NCI-H1092 treated with DMSO at 0.1 percent for 48 hours (cell line): ENCODE data around the gene TSPAN9.

Experiments
- DNase-seq: peaks from one replicate; lab custom pipeline; 2025; lab: John Stamatoyannopoulos, UW

Gene TSPAN9

DNA sequence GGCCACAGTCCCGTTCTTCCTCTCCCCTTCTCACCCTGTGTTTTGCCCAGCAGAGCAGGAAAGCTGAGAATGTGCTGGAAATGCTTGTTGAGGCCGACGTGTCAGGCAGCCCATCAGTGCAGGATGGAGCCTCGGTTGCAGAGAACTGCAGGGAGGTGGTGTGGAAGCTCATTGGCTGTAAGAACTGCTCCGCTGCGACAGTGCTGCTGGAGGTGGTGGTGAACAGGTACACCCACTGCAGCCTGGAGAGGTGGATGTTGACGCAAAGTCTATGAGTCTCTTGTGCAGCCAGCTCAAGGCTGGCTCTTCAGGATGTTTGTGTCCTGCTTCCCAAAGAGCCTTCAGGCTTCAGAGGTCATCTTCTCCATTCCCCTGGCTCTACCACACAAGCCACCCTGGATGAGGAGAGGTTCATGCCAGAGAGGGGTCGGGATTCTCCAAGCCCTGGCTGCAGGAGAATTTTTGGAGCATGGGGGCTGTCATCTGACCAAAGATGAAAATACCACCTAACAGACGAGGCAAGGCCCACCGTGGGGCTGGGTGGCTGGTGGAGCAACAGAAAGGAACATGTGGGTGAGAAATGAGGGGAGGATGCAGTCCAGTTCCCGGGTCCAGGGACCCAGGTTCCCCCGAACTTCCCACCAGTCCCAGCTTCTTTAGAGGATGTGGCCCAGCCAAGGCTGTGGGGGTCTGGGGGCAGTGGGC is 239.7 kb downstream of the TSPAN9 start:
- DNase-seq = no peak

- no peak for DNase-seq
Observed at GRCh38 chr12:3317481-3317815, 240.3 kb downstream of the TSPAN9 start.

GRCh38 chr12:3317841-3318501 is 240.8 kb downstream of the TSPAN9 start:
- no peak for DNase-seq

DNA sequence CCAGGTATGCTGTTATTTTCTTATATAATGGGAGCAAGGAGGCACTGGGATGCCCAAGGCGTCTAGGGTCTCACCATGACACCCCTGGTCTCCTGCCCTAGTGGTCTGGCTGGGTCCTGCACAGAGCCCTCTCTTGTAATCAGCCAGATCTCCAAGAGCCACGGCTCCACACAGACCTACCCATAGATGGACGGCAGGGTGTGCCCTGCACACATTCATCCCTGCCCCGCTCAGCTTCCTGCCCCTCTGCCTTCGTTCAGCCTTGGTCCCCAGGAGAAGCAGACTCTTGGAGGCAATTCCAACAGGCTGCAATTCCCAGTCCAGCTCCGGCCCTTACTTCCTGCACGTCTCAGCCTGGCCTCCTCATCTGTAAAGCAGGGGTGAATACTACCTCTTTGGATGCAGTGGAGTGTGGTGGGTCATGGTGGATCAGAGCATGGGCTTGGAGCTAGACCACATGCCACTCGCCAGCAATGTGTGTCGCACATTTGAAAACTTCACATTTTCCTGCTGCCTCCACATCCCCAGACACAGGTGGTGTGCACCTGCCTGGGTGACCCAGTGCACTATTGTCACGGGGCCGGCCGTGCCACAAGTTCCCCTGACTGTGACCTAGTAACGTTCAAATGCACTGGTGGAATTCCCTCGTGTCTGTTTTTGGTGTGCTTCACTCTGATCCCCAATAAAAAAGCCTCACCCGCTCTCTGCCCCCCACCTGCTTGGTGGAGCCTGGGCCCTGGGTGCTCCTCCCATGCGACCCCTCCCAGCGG is 242.7 kb downstream of the TSPAN9 start:
- no peak for DNase-seq

DNA sequence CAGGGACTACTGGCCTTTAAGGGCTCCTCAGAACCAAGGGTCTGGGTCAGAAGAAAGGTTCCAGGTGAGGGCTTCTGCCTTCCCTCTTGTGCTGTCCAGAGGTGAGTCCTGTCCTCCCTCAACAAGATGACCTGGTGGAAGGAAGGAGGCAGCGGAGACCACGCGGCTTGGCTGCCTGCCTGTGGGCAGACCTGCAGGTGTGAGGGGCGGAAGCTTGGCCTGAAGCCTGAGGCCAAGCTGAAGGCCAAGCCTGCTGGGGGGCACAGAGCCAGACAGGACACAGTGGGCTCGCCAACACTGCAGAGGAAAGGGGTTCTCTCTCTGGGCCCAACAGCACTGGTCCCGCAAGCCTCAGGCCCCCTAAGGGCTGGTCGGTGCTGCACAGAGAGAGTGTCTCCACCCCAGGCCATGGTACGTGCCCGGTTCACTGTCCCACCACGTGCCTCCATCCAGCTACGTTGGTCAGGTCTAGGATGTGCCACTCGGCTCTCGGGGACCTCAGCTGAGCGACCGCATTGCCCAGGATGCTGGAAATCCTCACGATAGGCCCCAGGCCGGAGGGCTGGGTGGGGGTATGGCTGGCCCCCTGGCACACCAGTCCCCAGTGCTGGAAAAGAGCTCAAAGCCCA is 243.8 kb downstream of the TSPAN9 start:
- DNase-seq = peak; percentile 32

- no peak for DNase-seq
Observed at GRCh38 chr12:3321881-3322280, 244.7 kb downstream of the TSPAN9 start.

- DNase-seq = no peak
Observed at GRCh38 chr12:3323002-3323685, 246.0 kb downstream of the TSPAN9 start.

DNA sequence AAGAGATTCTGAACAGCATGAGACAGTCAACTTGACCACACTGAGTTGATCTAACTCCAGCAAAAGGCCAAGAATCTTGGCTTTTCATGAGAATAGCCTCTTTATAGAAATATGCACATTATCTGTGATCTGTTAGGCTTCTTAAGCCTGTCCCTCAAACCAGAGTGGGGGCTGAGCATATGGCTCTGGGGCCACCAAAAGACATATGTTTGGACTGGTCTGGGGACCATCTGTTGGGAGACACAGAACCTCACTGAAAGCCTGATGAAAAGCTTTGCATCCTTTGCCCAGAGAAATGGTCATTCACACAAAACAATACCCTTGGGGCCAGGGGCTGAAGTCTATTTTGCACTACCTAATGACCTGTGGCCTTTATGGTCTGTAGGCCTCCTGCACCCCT is 248.6 kb downstream of the TSPAN9 start:
- DNase-seq = no peak

DNA sequence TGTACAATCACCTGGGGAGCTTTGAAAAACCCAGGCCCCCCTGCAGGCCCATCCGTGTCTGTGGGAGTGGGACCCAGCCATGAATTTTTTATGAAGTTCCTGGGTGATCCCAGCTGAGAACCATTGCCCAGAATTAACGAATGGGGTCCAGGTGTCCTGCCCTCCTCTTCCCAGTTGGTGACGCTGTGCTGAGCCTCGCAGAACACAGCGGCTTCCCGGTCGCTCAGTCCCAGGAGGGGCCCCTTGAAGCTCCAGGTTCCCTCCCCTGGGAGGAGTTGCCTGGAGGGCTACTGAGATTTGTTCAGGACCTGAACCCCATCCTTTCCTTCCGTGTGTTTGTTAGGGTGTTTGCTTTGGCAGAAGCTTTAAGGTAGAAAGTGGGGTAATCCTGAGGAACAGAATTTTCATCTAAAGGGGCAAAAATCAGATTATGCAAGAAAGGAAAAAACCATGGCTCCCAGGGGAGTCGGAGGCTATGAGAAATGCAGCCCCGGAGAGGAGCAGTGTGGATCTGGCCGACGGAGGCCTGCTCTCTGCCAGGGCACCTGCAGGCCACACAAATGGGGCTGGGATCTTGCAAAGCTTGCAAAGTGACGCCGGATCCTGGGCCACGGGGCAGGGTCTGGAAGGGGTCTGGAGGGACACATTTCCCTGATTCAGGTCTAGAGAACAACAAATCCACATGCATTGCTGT is 249.1 kb downstream of the TSPAN9 start:
- no peak for DNase-seq

DNA sequence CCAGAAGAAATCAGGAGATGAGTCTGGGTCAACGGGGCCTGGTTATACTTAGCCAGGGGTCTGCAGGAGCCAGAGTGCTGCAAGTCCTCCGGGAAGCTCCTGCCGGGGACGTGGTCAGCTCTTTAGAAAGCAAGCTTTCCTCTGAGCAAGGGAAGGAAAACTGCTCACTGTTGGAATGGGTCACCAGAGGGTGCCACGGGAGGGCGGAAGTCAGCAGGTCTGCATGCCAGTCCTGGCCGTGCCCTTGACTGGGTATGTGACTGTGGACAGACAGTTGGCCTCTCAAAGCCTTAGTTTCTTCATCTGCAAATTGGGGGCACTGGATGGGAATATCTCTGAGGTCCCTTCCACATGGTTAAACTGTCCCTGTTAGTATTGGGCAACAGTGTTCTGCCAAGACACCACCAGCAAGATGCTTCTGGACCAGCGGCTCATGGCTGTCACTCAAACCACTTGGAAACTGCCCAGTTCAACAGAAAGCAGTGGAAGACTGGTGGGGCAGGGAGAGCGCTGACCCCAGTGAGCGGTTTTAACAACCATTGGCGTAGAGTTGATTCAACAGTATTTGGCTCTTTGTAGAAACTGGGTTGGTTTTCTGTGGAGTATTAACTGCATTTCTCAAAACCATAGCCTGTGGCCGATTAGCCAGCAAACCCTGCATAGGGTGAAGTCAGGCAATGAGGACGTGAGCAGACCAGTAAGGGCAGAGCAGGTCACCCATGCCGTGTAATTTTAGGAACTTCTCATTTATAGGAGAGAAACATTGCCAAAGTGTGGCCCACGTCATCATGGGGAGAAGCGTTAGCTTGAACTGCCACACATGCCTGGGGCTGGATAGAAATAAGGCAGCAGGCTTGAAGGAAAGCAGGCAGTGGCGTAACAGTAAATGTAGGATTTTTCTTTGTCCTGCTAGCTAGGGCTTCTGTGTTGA is 249.9 kb downstream of the TSPAN9 start:
- no peak for DNase-seq

GRCh38 chr12:3328081-3328480 is 250.9 kb downstream of the TSPAN9 start:
- DNase-seq = no peak

- no peak for DNase-seq
Observed at GRCh38 chr12:3328571-3328970, 251.4 kb downstream of the TSPAN9 start.

- no peak for DNase-seq
Observed at GRCh38 chr12:3329361-3329760, 252.2 kb downstream of the TSPAN9 start.

DNA sequence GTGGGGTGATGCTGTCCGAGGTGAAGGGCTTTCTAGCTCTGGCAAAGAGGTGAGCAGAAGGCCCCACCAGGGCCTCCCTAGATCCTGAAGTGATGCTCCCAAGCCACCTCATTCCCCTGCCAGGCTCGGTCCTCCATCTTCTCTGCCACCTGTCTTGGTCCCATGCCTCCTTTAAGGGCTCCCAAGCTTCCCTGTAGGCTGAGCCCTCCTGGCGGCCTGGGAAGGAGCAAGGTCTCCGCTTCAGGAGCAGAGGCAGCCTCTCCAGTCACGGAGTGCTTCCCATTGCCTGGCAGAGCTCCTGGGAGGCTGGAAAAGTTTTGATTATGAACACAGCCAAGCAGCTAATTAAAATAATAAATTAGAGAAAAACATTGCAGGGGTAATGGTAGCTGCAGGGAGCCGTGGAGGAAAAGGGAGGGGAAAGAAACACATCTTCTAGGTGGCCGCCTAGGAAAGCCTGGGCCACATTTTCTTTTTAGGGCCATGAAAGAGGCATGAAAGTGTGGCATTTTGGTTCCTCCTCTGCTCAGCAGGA is 253.9 kb downstream of the TSPAN9 start:
- DNase-seq = no peak

DNA sequence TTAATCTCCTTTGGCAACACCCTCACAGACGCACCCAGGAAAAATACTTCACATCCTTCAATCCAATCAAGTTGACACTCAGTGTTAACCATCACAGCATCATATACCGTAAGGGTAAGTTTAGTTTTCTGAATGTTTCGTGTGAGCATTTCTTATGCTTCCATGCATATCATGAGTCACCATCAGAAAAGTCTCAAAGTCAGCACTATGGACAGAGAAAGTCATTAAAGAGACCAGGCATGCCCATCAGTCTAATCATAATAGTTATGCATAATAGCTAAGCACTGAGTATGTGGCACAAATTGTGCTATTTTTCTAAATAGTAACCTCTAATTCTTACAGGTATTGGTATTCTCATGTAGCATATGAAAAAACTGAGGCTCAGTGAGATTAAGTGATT is 255.0 kb downstream of the TSPAN9 start:
- no peak for DNase-seq

DNA sequence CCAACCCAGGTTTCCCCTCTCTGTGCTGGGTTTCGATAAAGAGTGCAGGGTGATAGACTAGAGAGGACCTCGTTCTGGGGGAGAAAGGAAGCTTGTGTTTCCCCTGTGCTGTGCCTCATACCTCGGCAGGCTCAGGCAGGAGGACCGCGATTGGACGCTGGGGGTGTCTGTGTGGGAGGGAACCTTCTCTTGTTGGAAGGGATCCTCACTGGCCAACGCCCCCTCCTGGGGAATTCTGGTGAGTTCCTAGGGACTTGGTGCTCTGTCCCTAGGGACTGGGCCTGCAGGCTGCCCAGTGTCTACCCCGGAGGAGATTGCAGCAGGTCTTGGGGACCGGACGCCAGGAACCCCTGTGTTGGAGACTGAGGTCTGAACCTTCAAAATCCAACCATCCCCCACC is 256.4 kb downstream of the TSPAN9 start:
- DNase-seq = no peak

DNA sequence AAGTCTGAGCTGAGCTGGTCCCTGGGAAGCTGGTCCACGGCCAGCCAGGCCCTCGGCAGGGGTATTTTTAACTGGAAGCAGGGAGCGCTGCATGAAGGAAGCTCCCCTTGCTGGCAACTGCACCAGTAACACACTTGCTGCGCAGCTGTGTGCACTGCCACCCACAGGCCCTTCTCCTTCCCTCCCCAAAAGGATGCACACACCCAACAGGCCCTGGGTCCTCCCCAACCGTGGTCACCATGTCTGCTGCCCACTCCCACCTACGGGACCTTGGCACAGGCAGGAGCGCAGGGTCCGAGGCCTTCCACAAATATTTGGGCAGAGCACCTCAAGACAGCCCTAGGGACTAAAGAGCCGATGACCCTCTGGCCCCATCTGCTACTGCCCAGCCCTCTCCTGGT is 256.8 kb downstream of the TSPAN9 start:
- no peak for DNase-seq

DNA sequence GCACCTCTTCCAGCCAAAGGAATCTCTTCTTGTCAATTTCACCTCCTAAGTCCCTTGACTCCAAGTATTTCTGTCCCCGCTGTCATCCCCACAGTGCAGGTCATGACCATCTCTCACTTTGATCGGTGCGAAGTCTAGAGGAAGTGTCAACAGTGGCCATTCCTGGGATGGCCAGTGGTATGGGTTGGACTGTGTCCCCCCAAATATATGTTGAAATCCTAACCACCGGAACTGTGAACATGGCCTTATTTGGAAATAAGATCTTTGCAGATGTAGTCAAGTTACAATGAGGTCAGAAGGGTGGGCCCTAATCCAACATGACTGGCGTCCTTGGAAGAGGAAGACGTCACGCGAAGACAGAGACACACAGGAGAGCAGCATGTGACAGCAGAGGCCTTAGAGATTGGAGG is 257.9 kb downstream of the TSPAN9 start:
- DNase-seq = no peak
